Right renal cortex interstitium (tissue), 3 donors: Measurements from ENCODE around the gene DYNLT3. TPM values are rescaled to one million over a fixed set of nuclear protein-coding genes. Genes with fewer than 3 reads are reported as not detected.

Experiments used
- DNase-seq, 3 donors: peaks; one replicate each; pipeline ENCODE4 v3.0.0-alpha.2; 2013; ENCODE audit warnings: low read depth in 3 of 3, low spot score in 2 of 3
- polyA plus RNA-seq, 3 donors: library from polyadenylated mRNA; unstranded; fragments of 120-200 nt; gene quantifications; one replicate each; pipeline ENCODE4 v1.2.1, GENCODE V29; 2013; ENCODE audit not compliant: insufficient read length in 3 of 3

Gene DYNLT3, protein sequence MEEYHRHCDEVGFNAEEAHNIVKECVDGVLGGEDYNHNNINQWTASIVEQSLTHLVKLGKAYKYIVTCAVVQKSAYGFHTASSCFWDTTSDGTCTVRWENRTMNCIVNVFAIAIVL
- 10 to 100 TPM; 41.9 to 48.8 (median 45.6) TPM for polyA plus RNA-seq

DNA sequence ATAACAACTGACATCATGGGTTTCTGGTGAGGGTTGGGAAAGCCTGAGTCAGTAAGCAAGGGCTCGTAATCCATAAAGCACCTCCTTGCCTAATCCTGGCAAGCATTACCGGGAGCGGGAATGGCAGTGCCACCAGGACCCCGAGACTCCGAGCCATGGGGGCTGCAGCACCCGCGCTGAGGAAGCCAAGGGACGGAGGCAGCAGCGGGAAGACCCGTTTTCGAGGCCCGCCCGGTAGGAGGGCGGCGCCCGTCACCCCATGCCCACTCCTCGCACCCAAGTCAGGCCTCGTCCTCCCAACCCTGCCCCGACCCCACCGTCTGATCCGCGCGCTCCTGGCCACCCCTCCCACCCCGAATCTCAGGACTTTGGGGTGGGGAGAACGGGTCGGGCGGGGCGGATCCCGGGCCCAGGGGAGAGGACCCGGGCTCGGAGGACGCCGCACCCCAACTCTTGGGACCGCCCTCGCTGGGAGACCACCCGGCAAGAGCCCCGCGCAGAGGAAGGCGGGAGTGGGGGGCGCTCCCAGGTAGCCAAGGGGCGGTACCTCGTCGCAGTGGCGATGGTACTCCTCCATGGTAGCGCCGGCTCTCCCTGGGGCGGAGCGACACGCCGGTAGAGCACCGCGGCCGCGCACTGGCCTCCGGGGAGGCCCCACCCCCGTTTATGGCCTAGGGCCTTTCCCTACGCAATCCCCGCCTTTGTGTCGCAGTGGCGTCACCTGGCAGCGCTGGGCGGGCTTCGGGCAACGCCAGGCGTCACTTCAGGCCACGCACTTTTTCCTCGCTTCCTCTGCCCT is at the start of gene DYNLT3:
DYNLT3 (minus strand) TSS at position 638 of the 799 bp plus-strand sequence; CDS start at position 577, 61 bp downstream.
- peak; percentile 20 to 61 (median 58) for DNase-seq

DNA sequence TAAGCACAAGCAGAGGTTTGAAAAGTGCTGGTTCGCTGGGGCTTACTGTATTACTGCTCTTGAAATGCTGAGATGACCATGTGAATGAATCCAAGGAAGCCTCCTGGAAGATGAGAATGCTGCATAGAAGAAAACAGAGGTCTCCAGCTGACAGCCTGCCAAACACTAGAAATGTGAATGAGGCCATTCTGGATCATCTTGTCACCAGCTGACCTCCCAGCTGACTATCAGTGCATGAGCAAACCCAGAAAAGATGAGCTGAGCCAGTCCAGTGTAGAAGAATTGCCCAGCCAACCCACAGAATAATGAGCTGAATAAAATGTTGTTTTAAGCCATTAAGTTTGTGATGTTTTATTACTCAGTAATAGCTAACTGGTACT is 49.1 kb upstream of the DYNLT3 start:
- DNase-seq, result no peak

DNA sequence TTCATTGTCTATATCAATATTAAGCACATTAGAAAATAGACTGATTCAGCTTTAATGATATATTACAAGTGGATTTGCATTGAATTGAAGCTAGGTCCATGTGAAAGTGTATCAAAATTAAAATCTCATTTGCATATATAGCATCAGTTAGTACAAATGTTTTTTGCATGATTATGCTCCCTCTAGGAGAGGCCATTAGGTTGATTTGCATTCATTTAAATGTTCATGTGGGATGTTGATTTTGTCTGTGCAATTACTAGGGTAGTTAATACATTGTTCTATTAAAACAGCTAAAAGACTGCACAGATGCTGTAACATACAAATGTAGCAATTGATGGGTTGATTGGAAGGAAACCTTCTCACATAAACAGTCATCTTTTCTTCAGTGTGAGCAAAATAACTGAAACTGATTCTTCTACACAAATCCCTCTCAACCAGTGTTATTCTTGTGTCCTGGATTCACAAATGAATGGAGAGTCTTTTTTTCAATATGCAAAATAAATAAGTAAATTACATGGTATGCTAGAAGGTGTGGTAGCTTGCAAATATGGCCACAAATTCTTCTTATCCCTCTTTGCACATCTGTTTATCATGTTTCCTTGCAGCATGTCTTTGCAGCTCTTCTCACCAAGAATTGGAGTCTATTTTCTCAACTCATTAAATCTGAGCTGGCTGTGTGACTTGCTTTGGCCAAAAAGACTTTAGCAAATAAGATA is 48.6 kb upstream of the DYNLT3 start:
- DNase-seq, result no peak

DNA sequence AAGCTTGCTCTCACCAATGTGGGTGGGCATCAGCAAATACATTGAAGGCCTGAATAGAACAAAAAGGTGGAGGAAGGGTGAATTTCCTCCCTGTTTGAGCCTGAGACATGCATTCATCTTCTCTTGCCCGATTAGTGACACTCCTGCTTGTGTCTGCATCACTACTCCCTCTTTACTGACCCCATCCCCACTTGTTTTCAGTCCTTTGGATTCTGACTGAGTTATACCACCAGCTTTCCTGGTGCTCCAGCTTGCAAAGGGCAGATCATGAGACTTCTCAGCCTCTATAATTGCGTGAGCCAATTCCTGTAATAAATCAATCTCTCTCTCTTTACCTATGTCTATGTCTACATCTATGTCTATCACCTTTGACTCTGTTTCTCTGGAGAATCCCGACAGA is 47.4 kb upstream of the DYNLT3 start:
- DNase-seq, result no peak

DNA sequence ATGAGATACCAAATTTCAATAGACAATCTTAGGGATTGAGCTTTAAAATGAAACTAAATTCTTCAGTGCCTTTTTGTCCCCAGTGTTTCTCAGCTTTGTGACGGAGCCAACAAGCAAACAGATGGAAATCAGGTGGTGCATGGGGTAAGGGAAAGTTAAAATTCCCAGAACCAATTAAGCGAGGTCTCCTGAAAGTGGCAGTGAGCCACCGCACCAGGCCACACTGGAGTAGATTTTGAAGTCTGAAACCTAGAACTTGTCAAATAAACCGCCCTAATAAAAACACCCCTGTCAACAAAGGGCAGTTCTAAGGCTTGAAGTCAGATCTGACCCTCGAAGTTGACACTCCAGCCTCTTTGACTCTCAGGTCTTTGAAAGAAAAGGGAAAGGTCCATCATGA is 40.6 kb upstream of the DYNLT3 start:
- no peak for DNase-seq

DNA sequence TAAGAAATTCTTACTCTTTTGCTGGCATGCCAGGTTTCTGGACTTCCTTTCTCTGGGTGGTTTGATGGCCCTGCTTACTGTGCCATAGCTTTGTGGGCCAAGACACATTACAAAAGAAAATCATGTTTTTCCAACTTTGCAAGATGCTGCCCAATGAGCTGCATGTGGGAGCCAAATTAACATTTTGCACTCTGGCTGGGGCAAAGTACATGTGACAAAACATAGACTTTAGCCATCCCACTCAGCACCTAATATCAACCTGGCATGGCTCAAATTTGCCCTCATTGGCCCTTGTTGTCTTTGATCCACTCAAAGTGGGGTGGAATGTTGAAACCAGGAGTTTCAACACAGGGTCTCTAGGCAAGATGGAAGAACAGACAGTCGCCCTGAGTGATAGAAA is 40.0 kb upstream of the DYNLT3 start:
- no peak for DNase-seq

DNA sequence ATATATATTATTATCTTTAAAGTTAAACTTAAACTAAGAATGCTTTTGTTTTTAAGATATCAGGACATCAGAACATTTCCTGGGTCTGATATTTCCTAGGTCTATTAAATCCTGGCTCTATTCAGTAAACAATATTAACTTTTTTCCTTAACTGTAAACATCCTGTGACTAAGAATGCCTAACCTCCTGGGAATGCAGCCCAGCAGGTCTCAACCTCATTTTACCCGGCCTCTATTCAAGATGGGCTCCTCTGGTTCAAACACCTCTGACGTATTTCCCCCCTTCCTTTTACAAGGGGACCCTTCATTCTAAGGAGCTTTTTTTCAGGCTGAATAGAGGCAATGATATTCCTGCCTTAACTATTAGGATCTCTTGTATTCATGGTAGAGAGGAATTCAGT is 35.8 kb upstream of the DYNLT3 start:
- no peak for DNase-seq

DNA sequence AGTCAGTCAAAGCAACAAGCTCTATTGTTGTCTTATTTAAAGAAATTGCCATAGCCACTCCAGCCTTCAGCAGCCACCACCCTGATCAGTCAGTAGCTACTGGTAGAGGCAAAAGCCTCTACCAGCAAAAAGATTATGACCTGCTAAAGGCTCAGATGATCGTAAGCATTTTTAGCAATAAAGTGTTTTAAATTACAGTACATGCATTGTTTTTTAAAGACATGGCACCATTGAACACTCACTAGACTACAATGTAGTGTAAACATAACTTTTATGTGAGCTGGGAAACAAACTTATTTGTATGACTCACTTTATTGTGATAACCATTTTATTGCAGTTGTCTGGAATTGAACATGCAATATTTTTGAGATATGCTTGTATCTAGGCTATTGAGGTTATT is 32.3 kb upstream of the DYNLT3 start:
- DNase-seq, result no peak

DNA sequence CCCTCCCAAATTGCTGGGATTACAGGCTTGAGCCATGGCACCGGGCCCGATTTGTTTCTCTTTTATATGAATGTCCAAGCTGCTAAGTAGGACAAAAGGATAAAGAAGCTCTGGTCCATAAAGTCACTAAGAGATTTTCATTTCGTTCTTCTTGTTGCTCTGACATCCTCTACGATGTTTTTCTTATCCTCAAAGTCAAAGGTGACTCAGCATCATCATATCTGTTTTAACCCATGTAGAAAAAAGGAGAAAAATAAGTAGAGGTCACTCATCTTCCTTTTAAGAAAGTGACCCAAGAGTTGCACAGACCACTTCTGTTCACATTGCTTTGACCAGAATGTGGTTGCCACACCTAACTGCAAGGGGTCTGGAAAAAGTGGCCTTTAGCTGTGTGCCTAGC is 29.3 kb upstream of the DYNLT3 start:
- no peak for DNase-seq

DNA sequence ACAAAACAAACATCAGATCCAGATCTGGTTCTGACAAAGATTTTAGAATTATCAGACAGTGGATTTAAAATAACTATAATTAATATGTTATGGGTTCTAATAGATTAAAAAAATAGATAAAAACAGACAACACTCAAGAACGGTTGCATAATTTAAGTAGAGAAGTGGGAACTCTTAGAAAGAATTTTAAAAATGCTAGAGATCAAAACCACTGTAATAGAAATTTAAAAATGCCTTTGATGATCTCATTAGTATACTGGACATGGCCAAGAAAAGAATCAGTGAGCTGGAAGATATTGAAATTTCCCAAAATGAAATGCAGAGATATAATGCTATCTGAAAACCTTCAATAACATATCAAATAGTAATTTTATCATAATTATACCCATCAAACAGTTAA is 28.3 kb upstream of the DYNLT3 start:
- no peak for DNase-seq

DNA sequence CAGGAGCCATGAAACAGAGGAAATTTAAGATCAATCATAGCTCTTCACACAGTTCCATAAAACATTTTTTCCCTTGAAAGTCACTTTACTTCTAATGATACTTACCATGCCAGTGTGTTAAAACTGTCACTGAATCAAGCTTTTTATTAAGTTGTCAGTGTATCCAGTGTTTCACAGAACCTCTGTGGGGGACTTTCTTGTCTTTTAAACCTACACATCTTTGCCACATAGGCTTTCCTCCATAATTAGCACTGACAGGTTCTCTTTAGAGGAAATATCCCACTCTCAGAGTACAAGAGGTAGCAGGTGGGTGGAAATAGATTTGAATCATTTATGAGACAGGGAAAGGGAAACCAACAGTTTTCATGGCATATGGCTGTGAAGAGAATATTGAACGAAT is 25.8 kb upstream of the DYNLT3 start:
- DNase-seq, result no peak

DNA sequence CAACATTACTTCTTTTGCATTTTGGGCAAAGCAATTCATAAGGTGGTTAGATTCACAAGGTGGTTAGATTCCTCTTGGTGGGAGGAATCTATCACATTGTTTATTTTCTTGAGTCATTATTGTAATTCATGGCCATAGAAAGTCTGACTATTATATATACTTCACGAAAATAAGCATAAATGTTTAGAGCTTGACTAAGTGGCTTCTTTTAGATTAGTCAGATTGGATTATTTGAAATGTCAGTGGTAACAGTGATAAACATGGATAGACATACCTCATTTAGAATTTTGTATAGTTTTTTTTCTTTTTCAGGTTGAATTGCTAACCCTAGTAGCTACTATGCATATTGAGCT is 24.9 kb upstream of the DYNLT3 start:
- no peak for DNase-seq

DNA sequence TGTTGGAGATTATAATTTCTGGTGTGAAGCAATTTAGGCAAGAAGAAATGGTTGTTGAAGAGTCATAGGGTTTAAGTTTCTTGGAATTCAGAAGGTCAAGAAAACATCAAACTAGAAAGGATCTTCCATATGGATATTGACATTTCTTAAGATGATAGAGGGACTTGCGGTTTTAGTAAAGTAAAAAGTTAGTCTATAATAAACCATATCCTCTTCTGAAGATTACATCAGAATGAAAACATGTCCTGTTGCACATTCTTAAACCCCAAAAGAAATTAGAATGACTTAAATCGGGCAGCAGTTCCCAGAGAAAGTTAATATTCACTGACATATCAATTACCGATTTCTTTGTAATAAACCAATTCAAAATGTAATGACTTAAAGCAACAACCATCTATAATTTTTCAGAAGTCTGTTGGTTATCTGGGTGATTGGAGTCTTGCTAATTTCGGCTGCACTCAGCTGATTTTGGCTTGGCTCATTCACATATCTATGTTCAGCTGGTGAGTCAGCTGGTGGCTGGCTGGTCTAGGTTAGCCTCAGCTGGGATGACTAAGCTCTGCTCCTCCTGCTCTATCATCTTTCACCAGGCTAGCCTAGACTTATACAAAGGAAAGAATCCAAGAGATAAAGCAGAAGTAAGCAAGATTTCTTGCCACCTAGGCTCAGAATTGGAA is 24.4 kb upstream of the DYNLT3 start:
- DNase-seq, result no peak

DNA sequence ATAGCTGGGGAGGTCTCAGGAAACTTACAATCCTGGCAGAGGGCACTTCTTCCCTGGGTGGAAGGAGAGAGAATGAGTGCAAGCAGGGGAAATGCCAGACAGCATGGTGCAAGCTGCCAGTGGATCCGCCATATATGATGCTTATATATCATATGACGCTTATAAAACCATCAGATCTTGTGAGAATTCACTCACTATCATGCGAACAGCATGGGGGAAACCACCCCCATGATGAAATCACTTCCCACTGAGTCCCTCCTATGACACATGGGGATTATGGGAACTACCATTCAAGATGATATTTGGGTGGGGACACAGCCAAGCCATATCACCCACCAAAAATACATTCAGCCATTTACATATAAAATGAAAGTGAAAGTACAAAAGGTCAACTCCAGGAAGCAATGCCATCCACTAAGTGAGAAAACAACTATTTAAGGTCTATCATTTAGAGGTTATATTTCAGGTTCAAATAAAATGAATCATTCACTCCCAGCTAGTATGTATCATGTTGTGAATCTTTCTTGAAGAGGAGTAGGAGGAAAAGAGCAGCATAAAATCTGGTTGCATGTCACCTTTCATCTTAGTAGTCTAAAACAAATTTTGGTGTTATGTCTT is 20.3 kb upstream of the DYNLT3 start:
- DNase-seq, result no peak

DNA sequence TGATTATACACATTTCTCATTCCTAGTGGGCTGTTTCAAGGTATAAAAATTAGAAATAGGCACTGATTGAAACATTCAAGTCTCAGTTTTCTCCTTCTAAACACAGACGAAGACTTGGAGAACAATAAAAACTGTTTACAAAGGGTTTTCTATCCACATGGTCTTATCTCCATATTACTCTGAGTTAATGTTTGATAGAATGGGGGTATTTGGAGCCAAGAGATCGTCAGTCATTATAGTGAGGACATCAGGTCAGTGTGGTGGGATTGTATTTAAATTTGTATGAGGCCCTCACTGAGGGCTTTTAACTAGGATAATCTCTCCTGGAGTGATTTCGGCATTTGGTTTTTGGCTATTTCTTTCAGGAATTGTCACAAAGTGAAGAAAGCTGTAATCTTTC is 16.4 kb upstream of the DYNLT3 start:
- no peak for DNase-seq

DNA sequence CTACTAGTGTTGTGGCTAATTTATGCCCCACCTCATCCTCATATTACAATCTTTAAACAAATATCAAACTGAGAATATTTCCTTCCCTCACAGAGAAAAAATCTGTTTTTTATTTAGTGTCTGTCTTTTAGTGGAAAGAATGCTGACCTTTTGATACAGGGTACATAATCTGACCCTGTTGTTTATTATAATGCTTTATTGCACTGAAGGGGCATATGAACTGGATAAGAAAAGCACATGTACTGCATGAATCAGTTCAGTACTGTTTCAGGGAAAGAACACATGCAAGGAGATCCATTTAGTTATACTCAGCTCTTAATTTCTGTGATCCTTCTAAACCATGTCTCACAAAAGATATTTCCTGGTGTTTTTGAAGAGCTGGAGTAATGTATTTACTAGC is 15.5 kb upstream of the DYNLT3 start:
- DNase-seq, result no peak

DNA sequence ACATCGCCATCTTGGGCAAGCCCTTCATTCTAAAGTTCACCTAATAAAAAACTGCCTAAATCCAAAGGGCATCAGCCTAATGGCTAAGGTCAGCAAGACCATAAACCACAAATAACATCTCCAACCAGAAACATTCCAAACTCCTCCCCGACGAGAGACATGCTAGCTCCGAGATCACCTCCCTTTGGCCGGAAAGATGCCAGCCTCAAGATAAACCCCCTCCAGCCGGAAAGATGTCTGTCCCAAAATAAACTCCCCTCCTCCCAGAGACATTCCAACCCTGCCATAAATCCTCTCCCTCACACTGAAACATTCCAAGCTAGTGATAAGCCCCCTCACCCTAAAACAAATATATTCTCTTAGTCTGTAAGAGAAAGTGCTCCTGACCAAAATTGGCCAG is 13.3 kb upstream of the DYNLT3 start:
- DNase-seq, result no peak

DNA sequence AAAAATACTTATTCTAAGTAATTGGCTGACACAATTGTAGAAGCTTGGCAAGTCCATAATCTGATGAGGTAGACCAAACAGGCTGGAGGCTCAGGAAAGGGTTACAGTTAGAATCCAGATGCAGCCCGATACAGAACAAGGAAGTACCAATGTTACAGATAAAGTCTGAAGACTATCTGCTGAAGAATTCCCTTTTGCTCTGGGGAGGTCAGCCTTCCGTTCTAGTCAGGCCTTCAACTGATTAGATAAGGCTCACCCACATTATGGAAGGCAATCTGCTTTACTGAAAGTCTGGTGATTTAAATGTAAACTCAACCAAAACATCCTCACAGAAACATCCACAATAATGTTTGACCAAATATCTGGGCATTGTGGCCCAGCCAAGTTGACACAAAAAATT is 7.4 kb upstream of the DYNLT3 start:
- no peak for DNase-seq

DNA sequence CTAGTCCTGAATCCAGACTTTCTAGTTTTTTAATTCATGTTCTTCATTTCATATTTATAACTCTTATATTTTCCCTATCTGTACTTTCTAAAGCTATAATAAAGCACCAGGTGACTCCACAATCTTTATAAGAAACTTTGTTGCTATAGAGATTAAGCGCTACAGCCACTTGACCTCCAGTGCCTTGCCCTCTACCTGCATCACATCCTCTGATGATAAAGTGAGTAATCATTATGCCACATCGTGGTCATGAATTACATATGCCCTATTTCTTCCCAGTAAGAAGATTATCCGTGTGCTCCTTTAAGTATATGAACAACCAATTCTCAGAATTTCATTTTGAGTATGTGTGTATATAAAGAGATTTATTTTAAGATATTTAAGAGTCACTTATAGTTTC is 6.8 kb upstream of the DYNLT3 start:
- no peak for DNase-seq

DNA sequence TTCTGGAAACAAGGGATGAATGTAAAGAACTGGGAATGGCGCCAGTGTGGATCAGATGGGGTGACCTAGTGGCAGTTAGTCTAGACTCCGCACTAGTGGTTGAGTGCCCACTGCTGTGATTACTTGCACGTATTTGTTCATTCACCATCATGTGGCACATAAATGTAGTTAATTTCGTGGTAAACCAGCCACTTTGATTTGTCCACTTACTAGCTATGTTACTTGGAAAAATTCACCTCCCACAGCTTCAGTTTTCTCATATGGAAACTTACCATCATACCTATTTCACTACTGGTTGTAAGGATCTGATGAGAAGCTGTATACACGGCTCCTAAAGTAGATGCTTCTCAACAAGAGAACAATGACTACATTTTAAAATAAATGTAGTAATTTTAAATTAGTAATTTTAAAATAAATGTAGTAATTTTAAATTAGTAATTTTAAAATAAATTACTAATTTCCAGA is 394 bp upstream of the DYNLT3 start:
- no peak for DNase-seq

DNA sequence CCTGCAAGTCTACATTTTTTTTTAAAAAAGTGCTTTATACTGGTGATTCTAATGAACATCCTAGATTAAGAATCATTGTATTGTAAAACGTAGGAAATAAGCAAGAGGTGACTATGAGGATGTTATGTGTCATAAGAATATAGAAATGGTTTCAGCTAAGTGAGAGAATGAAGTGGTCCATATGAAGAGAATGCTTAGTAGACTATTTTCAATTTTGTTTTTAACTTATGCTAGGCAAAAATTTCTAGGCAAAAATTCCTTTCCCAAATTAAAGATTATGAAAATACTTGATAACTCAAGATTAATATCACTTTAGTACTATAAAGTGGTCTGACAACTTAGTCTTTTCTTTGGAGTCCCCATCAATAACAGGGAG is 825 bp downstream of the DYNLT3 start:
- DNase-seq, result no peak
